GM13976 (cell line): ENCODE measurements around the gene RFC4.
"Not testable (repeated sequence)": the region's sequence is repeated elsewhere in the genome, so short reads cannot be mapped to it uniquely, and the experiment has no call there.

Source experiments
- DNase-seq: peaks from one replicate; pipeline ENCODE4 v3.0.0; 2012; ENCODE audit warnings: low spot score
- CTCF ChIP-seq: IDR thresholded peaks from 2 replicates; pipeline ENCODE4 v1.5.1; 2012; ENCODE audit warnings: borderline replicate concordance, mild to moderate bottlenecking; ENCODE audit not compliant: insufficient read depth; ENCODE audit errors: extremely low read depth, missing control alignments, control extremely low read depth
- in situ Hi-C: fragments of 300-500 bp; cut with MboI; formaldehyde crosslinking; loops from one replicate; pipeline ENCODE4 v1.12.0; 2022; ENCODE audit warnings: low sequenced_read_pairs, mixed read lengths, inconsistent platforms; ENCODE audit not compliant: unreplicated experiment

Gene RFC4

DNA sequence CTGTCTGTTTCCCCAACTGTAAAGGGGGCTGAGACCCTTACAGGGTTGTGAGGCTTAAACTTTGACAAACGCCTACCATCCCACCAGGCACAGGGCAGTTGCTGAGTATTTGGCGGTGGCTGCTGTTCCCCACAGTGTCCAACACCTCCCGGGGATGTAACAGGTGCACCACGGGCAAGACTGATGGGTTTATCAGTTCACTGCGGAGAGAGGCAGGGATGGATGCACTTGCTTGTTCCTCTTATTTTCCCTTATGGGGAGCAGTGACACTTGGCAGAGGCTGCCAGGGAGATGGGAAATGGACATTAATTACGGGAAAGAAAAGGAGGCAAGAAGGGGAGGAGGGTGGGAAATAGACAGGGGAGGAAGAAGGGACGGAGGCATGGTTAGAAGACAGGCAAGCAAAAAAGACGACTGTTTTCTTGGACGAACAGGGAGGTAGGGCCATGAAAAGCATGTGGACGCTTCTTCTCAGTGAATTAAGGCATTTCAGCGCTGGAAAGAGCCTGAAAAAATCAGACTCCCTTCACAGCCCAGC lies 19.7 kb upstream of the RFC4 start:
- in situ Hi-C loops = no loop called here
- TF ChIP-seq CTCF = no peak
- DNase-seq = no peak

- in situ Hi-C loops = no loop called here
- no peak for TF ChIP-seq CTCF
- DNase-seq = no peak
Observed at GRCh38 chr3:186825294-186825821, 19.1 kb upstream of the RFC4 start.

GRCh38 chr3:186824430-186825139 lies 18.3 kb upstream of the RFC4 start:
- TF ChIP-seq CTCF = no peak
- in situ Hi-C loops = no loop called here
- DNase-seq = no peak

- no peak for DNase-seq
- in situ Hi-C loops = no loop called here
- TF ChIP-seq CTCF = no peak
Observed at GRCh38 chr3:186823386-186823785, 17.1 kb upstream of the RFC4 start.

- in situ Hi-C loops, DNase-seq: not testable (repeated sequence)
Observed at GRCh38 chr3:186822388-186822759, 16.1 kb upstream of the RFC4 start.

DNA sequence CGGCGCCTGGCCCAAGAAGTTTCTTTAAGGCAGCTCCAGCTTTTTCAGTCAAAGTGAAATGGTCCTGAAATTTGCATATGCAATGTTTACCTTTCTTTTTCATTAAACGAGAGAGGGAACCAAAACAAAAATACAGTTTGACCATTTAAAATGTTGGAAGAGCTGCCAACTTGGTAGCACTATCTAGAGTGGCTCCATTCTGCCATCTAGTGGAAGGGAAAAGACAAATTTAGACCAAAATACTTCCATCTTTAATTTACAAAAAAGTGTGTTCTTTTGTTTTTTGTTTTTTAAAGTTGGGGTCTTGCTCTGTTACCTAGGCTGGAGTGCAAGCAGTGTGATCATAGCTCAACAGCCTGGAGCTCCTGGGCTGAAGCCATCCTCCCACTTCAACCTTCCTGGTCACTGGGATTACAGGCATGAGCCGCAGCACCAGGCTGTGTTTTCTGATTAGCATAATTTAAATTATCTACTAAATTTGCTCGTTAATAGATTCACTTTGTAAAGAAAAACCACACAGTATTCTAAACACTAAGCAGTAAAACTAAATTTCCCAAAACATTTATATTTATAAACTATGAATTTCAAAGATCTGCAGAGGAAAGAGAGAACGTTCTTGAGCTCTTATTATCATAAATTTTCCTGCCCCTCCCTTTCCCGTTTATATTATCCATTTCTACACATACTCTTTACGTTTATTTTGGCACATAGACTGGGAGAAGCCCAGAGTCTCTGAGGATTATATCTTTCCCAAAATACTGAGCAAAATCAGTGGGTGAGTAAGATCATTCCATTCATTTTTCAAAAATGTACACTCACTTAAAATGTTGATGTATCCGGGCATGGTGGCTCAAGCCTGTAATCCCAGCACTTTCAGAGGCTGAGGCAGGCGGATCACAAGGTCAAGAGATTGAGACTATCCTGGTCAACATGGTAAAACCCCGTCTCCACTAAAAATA lies 15.4 kb upstream of the RFC4 start:
- DNase-seq = peak; percentile 65
- in situ Hi-C loops = no loop called here
- peak; percentile 53 for TF ChIP-seq CTCF
